A673 (cell line): ENCODE measurements around the gene TMEM263. TPM values are rescaled to one million over a fixed set of nuclear protein-coding genes. Genes with fewer than 3 reads are reported as not detected.
"Not testable (repeated sequence)": the region's sequence is repeated elsewhere in the genome, so short reads cannot be mapped to it uniquely, and the experiment has no call there.

Experiments
- BruUV-seq: library from RNA; stranded (reverse); fragments of 400-500 nt; replicated peaks from 2 replicates; lab custom pipeline; 2021; lab: Mats Ljungman, UMichigan
- CTCF ChIA-PET: fragments of 300-600 bp; sonication (Branson Sonifier 250); formaldehyde crosslinking; loops from one replicate; lab custom pipeline; 2022; ENCODE audit warnings: antibody characterized with exemption; lab: Charles Lee
- POLR2A ChIA-PET: fragments of 300-600 bp; sonication (Branson Sonifier 250); formaldehyde crosslinking; loops from one replicate; lab custom pipeline; 2022; ENCODE audit warnings: antibody characterized with exemption; ENCODE audit not compliant: low non-redundant PET; lab: Charles Lee
- DNase-seq: peaks from one replicate; pipeline ENCODE4 v3.0.0-alpha.2; 2015; ENCODE audit warnings: low spot score
- H3K27ac ChIP-seq: fragments of 200-600 bp; sonication (generic); 2 replicates; pipeline ENCODE4 v1.5.1; 2016; ENCODE audit warnings: mixed run types, low read depth, mild to moderate bottlenecking, mixed read lengths, antibody characterized with exemption, low read length; ENCODE audit not compliant: poor library complexity, severe bottlenecking
- H3K27me3 ChIP-seq: fragments of 200-600 bp; sonication (generic); replicated peaks from 2 replicates; pipeline ENCODE4 v1.6.1; 2017; ENCODE audit warnings: mixed run types, low read depth, mild to moderate bottlenecking, mixed read lengths, antibody characterized with exemption, low read length; ENCODE audit not compliant: insufficient read depth, poor library complexity
- H3K36me3 ChIP-seq: fragments of 200-600 bp; sonication (generic); 2 replicates; pipeline ENCODE4 v1.6.1; 2016; ENCODE audit warnings: mixed run types, mild to moderate bottlenecking, mixed read lengths, antibody characterized with exemption, low read length; ENCODE audit not compliant: insufficient read depth, poor library complexity, severe bottlenecking
- H3K4me1 ChIP-seq: fragments of 200-600 bp; sonication (generic); 2 replicates; pipeline ENCODE4 v1.6.1; 2017; ENCODE audit warnings: mixed run types, mild to moderate bottlenecking, mixed read lengths, antibody characterized with exemption, low read length; ENCODE audit not compliant: insufficient read depth, poor library complexity, severe bottlenecking
- H3K4me3 ChIP-seq: fragments of 200-600 bp; sonication (generic); 2 replicates; pipeline ENCODE4 v1.5.1; 2016; ENCODE audit warnings: low read depth, mixed run types, mild to moderate bottlenecking, mixed read lengths, low read length; ENCODE audit not compliant: poor library complexity, severe bottlenecking
- H3K9me3 ChIP-seq: fragments of 200-600 bp; sonication (generic); 2 replicates; pipeline ENCODE4 v1.6.1; 2016; ENCODE audit warnings: mixed run types, low read depth, mild to moderate bottlenecking, mixed read lengths, antibody characterized with exemption, low read length; ENCODE audit not compliant: poor library complexity, severe bottlenecking
- CTCF ChIP-seq: fragments of 300-800, 200-600 bp; sonication (generic); conservative IDR thresholded peaks from 2 replicates; pipeline ENCODE4 v1.5.1; 2017; ENCODE audit warnings: low read depth, mild to moderate bottlenecking, antibody characterized with exemption, low read length, moderate library complexity, mixed read lengths
- EZH2 ChIP-seq: fragments of 200-600 bp; sonication (generic); IDR thresholded peaks from 2 replicates; pipeline ENCODE4 v1.6.1; 2017; ENCODE audit warnings: borderline replicate concordance, low read depth, mild to moderate bottlenecking, mixed read lengths, antibody characterized with exemption, low read length; ENCODE audit not compliant: poor library complexity, severe bottlenecking
- intact Hi-C: fragments of 100-400 bp; cut with micrococcal nuclease; formaldehyde crosslinking; loops from one replicate; pipeline ENCODE4 v1.10.0; 2022; ENCODE audit not compliant: unreplicated experiment
- total RNA-seq: library from RNA; stranded (reverse); gene quantifications from 2 replicates; pipeline ENCODE4 v1.2.3, GENCODE V29; 2021

TMEM263 gene
- total RNA-seq, 1 experiment from 2014 or later: 32.3 TPM

GRCh38 chr12:106919910-106920544 lies 35.7 kb upstream of the TMEM263 start:
- CTCF ChIA-PET: interaction anchor here (0.6 to 2.2 kb wide), 8 partner anchors 12 to 696 kb away, joined by 3 to 14 read pairs (median 4); partner anchors contain the start of gene POLR3B
- Histone ChIP-seq H3K27me3 (no peaks in the 10 kb centered on the region), H3K27ac (no peak overlapping the region), H3K4me1 (peaks cover 7% of the 10 kb centered on the region), H3K36me3 (no peaks in the 10 kb centered on the region), H3K4me3 (no peak overlapping the region), H3K9me3 (no peaks in the 10 kb centered on the region)
- TF ChIP-seq EZH2 (no peak), CTCF (peak; percentile 83)
- POLR2A ChIA-PET: no interaction called here
- DNase-seq: peak; percentile 72
- intact Hi-C loops: loop anchor here (1.0 to 5.0 kb wide), 4 partner anchors 78 to 693 kb away; partner anchors contain the start of gene POLR3B
- BruUV-seq: no TSS peak

DNA sequence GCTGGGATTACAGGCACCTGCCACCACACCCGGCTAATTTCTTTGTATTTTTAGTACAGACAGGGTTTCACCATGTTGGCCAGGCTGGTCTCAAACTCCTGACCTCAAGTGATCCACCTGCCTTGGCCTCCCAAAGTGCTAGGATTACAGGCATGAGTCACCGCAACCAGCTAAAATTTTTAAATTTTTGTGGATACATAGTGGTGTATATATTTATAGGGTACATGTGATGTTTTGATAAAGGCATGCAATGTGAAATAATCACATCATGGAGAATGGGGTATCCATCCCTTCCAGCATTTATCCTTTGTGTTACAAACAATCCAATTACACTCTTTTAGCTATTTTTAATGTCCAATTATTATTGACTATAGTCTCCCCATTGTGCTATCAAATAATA lies 33.7 kb upstream of the TMEM263 start:
- intact Hi-C loops: loop anchor here (2.0 kb wide), 2 partner anchors 565 to 695 kb away; partner anchors contain the start of gene POLR3B
- POLR2A ChIA-PET, H3K4me3 ChIP-seq, BruUV-seq, DNase-seq, H3K27ac ChIP-seq, H3K27me3 ChIP-seq, H3K4me1 ChIP-seq, H3K36me3 ChIP-seq, CTCF ChIA-PET, H3K9me3 ChIP-seq: not testable (repeated sequence)

GRCh38 chr12:106923594-106923993 lies 32.1 kb upstream of the TMEM263 start:
- POLR2A ChIA-PET: not testable (repeated sequence)

DNA sequence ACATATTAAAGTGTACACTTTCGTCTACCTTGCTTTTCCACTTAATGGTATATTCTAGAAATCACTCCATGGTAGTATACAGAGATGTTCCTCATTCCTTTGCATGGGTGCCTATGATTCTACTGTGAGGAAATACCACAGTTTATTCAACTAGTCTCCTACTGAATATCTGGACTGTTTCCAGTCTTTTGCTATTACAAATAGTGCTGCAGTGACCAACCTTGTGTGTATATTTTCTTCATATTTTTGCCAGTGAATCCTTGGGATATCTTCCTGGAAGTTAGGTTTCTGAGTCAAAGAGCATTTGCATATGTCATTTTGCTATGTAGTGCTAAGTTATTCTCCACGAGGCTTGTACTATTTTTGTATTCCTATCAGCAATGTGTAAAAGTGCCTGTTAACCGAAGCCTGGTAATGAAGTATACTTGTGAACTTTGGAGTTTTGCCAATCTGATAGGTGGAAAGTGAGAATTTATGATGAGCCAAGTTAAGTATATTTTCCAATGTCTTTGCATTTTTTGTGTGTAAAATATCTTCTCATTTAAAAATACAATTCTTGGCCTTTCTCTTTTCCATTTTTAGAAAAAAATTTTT lies 31.3 kb upstream of the TMEM263 start:
- POLR2A ChIA-PET: no interaction called here
- TF ChIP-seq CTCF (no peak), EZH2 (no peak)
- CTCF ChIA-PET: no interaction called here
- no peak overlapping the region for H3K4me3 ChIP-seq
- H3K4me1 ChIP-seq: peaks cover 2% of the 10 kb centered on the region
- intact Hi-C loops: no loop called here
- no peak for DNase-seq
- H3K27me3 ChIP-seq: peaks cover 5% of the 10 kb centered on the region
- no peaks in the 10 kb centered on the region for H3K9me3 ChIP-seq
- no peak overlapping the region for H3K27ac ChIP-seq
- no peaks in the 10 kb centered on the region for H3K36me3 ChIP-seq
- BruUV-seq: no TSS peak

More at GRCh38 chr12:106923594-106923993, 32.1 kb upstream of the TMEM263 start:
- H3K4me3 ChIP-seq, H3K27ac ChIP-seq, DNase-seq, CTCF ChIA-PET, BruUV-seq, intact Hi-C loops, H3K9me3 ChIP-seq, H3K36me3 ChIP-seq, H3K27me3 ChIP-seq, H3K4me1 ChIP-seq: not testable (repeated sequence)
